K562 (cell line): Measurements from ENCODE around the gene CCDC187. TPM values are rescaled to one million over a fixed set of nuclear protein-coding genes. Genes with fewer than 3 reads are reported as not detected.

Source experiments
- CREM ChIP-seq: IDR thresholded peaks from 2 replicates; pipeline ENCODE4 v1.6.1; 2014; ENCODE audit warnings: antibody characterized with exemption, low read depth
- GATAD2B ChIP-seq: fragments of 450-650 bp; IDR thresholded peaks from 2 replicates; pipeline ENCODE4 v1.6.1; 2017; ENCODE audit warnings: mild to moderate bottlenecking, borderline replicate concordance
- HCFC1 ChIP-seq: IDR thresholded peaks from 2 replicates; pipeline ENCODE4 v1.6.1; 2012; ENCODE audit warnings: low read depth, low read length, improper control_type of control experiment
- HMGN3 ChIP-seq: IDR thresholded peaks from 2 replicates; pipeline ENCODE4 v1.6.1; 2011; ENCODE audit warnings: borderline replicate concordance, low read depth, mild to moderate bottlenecking, mixed read lengths, low read length; ENCODE audit not compliant: insufficient read length; ENCODE audit errors: extremely low read depth
- KAT8 ChIP-seq: fragments of 450-650 bp; IDR thresholded peaks from 2 replicates; pipeline ENCODE4 v1.6.1; 2016; ENCODE audit warnings: low read depth, mild to moderate bottlenecking
- MYC ChIP-seq, 2 experiments: fragments of 250-450 bp in 1 of 2; sonication (Bioruptor Pico) in 1 of 2; IDR thresholded peaks; 2 replicates each; pipeline versions ENCODE4 v1.5.1 to v1.6.1; 2012 to 2021; ENCODE audit warnings: low read depth in 2 of 2, borderline replicate concordance in 1 of 2, improper control_type of control experiment in 1 of 2, low read length in 1 of 2, mild to moderate bottlenecking in 1 of 2, moderate library complexity in 1 of 2
- POLR2A ChIP-seq: fragments of 450-650 bp; conservative IDR thresholded peaks from 2 replicates; pipeline ENCODE4 v1.6.1; 2016
- POLR2AphosphoS5 ChIP-seq: IDR thresholded peaks from 2 replicates; pipeline ENCODE4 v1.6.1; 2011; ENCODE audit warnings: mild to moderate bottlenecking, low read depth, low read length, moderate library complexity; ENCODE audit not compliant: control insufficient read depth, insufficient read depth
- POLR2G ChIP-seq: fragments of 200-400 bp; formaldehyde crosslinking; IDR thresholded peaks from 2 replicates; pipeline ENCODE4 v1.6.1; 2017; ENCODE audit warnings: low read depth, mild to moderate bottlenecking, antibody characterized with exemption, low read length, moderate library complexity
- TEAD1 ChIP-seq, 2 experiments: fragments of 450-650 bp in 1 of 2; sonication (generic) in 1 of 2; formaldehyde crosslinking; IDR thresholded peaks; 2 replicates each; pipeline versions ENCODE4 v1.4.0 to v1.8.0; 2020 to 2022; ENCODE audit warnings: mild to moderate bottlenecking in 2 of 2, missing genetic modification reagents in 1 of 2
- YY1 ChIP-seq, 3 experiments: IDR thresholded peaks; 2 replicates each; pipeline ENCODE4 v1.6.1; 2011; ENCODE audit warnings: low read length in 2 of 3, mild to moderate bottlenecking in 2 of 3, moderate library complexity in 2 of 3, borderline replicate concordance in 1 of 3, control low read depth in 1 of 3, low read depth in 1 of 3; ENCODE audit not compliant: insufficient read depth in 3 of 3, insufficient replicate concordance in 2 of 3, control insufficient read depth in 1 of 3, insufficient read length in 1 of 3; ENCODE audit errors: extremely low read depth in 1 of 3
- ZFX ChIP-seq: sonication (generic); formaldehyde crosslinking; IDR thresholded peaks from 2 replicates; pipeline ENCODE4 v1.8.0; 2022; ENCODE audit warnings: mild to moderate bottlenecking, missing genetic modification reagents, moderate library complexity
- ZNF766 ChIP-seq: fragments of 200-800 bp; sonication (Bioruptor generic); conservative IDR thresholded peaks from 2 replicates; pipeline ENCODE4 v1.6.1; 2016; ENCODE audit warnings: missing genetic modification characterization, missing compliant biosample characterization
- polyA plus RNA-seq, 8 experiments: library from polyadenylated mRNA; depleted of rRNA in 4 of 8; stranded (reverse) in 5 of 8; unstranded in 3 of 8; fragments of >200 nt; fragmentation: Nextera tagmentation in 2 of 8; fragmentation: Illumina TruSeq in 1 of 8; extraction: Ambion mirVana in 2 of 8; extraction: Trizol in 1 of 8; gene quantifications; 2 replicates each; pipeline versions ENCODE4 v1.2.1 to v1.2.3, GENCODE V29; 2011 to 2014; ENCODE audit warnings: inconsistent platforms in 1 of 8, missing spikeins in 1 of 8
- total RNA-seq, 7 experiments: library from RNA; depleted of rRNA in 6 of 7; stranded (reverse); fragments of >200 nt in 6 of 7; fragmentation: Illumina TruSeq in 2 of 7; extraction: Trizol in 2 of 7; gene quantifications; 2 replicates each; pipeline versions ENCODE4 v1.2.1 to v1.2.3, GENCODE V29; 2011 to 2021; ENCODE audit warnings: low replicate concordance in 1 of 7
- TF ChIP-seq, protein P1 (sequence below), 2 experiments: IDR thresholded peaks; 2 replicates each; pipeline ENCODE4 v1.6.1; 2012; ENCODE audit warnings: improper control_type of control experiment in 2 of 2, low read depth in 2 of 2, low read length in 2 of 2, borderline replicate concordance in 1 of 2
- TF ChIP-seq, protein P2 (sequence below): fragments of 250-450 bp; sonication (Bioruptor Pico); IDR thresholded peaks from 2 replicates; pipeline ENCODE4 v1.4.0; 2020; ENCODE audit warnings: mild to moderate bottlenecking
- TF ChIP-seq, protein P3 (sequence below): fragments of 200-800 bp; sonication (Bioruptor generic); IDR thresholded peaks from 2 replicates; pipeline ENCODE4 v1.6.1; 2017; ENCODE audit warnings: missing genetic modification characterization, missing compliant biosample characterization
- TF ChIP-seq, protein P4 (sequence below), 2 experiments: fragments of 200-800 bp in 1 of 2; sonication (Bioruptor generic) in 1 of 2; sonication (generic) in 1 of 2; formaldehyde crosslinking in 1 of 2; IDR thresholded peaks in 1 of 2; conservative IDR thresholded peaks in 1 of 2; 2 replicates each; pipeline versions ENCODE4 v1.5.0 to v1.6.1; 2016 to 2020; ENCODE audit warnings: missing compliant biosample characterization in 1 of 2, missing genetic modification characterization in 1 of 2, missing genetic modification reagents in 1 of 2

Gene CCDC187
- total and polyA plus RNA-seq, 9 of the 15 experiments (the other 6 are each of a cell fraction or from before 2014, with no cell fraction given), result not detected

DNA sequence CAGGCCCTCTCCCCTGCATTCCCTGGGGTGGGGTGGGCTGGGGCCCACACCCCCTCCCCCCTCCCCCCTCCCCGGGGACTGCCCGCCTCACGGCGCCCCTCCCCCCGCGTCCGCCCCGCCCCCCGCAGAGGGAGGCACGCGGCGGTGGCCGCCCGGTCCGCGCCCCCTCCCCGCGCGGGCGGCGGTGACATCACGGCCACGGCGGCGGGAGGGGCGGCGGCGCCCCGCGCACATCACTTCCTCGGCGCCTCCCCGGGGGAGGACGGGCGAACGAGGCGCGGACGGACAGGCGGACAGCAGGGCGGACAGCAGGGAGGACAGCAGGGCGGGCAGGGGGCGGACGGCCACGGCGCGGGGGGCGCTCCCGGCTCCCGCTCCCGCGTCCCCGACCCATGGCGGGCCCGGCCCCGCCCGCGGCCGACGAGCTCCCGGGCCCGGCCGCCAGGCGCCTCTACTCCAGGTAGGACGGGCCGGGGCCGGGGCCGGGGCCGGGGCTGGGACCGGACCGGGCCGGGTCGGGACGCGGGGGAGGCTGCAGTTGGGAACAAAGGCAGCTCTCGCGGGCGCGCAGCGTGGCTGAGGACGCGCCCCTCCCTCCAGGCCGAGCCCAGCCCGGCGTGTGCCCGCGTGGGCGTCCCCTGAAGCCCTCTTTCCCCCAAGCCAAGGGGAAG, 23.5 kb upstream of the CCDC187 start, which contains the start of gene GPSM1 (continued):
- TF ChIP-seq YY1 (IDR thresholded peaks at IDR 0.05; ENCODE audit: borderline replicate concordance in 1 of 3, control insufficient read depth in 1 of 3, extremely low read depth in 1 of 3, insufficient read depth in 3 of 3, insufficient read length in 1 of 3, insufficient replicate concordance in 2 of 3, low read depth in 1 of 3, low read length in 2 of 3) (peak in 2 of 3 experiments; percentile 36 to 48), CREM (peak; percentile 91), ZFX (CRISPR knock-in tag) (peak; percentile 53), POLR2AphosphoS5 (0 out of 2 replicates have a peak, but pooled peaks have one; percentile 26), HMGN3 (peak; percentile 60), POLR2G (peak; percentile 80), KAT8 (no peak), MYC (IDR thresholded peaks at IDR 0.05; ENCODE audit: low read depth, low read length) (peak; percentile 22; the same call in 1 of the 2 replicates), MYC (CRISPR knock-in tag; IDR thresholded peaks at IDR 0.05; ENCODE audit: borderline replicate concordance, low read depth) (no peak), TEAD1 (CRISPR knock-in tag; IDR thresholded peaks at IDR 0.05) (peak in 1 of 2 experiments; percentile 17; a peak in 1 of 4 replicates), ZNF766 (CRISPR knock-in tag) (0 out of 2 replicates have a peak, but pooled peaks have one; percentile 19), HCFC1 (peak; percentile 10; the same call in 1 of the 2 replicates), GATAD2B (peak; percentile 84), POLR2A (no peak)
- TF ChIP-seq, protein P1, sequence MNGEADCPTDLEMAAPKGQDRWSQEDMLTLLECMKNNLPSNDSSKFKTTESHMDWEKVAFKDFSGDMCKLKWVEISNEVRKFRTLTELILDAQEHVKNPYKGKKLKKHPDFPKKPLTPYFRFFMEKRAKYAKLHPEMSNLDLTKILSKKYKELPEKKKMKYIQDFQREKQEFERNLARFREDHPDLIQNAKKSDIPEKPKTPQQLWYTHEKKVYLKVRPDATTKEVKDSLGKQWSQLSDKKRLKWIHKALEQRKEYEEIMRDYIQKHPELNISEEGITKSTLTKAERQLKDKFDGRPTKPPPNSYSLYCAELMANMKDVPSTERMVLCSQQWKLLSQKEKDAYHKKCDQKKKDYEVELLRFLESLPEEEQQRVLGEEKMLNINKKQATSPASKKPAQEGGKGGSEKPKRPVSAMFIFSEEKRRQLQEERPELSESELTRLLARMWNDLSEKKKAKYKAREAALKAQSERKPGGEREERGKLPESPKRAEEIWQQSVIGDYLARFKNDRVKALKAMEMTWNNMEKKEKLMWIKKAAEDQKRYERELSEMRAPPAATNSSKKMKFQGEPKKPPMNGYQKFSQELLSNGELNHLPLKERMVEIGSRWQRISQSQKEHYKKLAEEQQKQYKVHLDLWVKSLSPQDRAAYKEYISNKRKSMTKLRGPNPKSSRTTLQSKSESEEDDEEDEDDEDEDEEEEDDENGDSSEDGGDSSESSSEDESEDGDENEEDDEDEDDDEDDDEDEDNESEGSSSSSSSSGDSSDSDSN (IDR thresholded peaks at IDR 0.05; ENCODE audit: borderline replicate concordance in 1 of 2, low read depth in 2 of 2, low read length in 2 of 2), result 0 out of 4 replicates have a peak, but pooled peaks of 1 of the 2 experiments have one; percentile 34
- TF ChIP-seq, protein P2, sequence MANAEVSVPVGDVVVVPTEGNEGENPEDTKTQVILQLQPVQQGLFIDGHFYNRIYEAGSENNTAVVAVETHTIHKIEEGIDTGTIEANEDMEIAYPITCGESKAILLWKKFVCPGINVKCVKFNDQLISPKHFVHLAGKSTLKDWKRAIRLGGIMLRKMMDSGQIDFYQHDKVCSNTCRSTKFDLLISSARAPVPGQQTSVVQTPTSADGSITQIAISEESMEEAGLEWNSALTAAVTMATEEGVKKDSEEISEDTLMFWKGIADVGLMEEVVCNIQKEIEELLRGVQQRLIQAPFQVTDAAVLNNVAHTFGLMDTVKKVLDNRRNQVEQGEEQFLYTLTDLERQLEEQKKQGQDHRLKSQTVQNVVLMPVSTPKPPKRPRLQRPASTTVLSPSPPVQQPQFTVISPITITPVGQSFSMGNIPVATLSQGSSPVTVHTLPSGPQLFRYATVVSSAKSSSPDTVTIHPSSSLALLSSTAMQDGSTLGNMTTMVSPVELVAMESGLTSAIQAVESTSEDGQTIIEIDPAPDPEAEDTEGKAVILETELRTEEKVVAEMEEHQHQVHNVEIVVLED (CRISPR knock-in tag), result peak; percentile 50; the same call in 1 of the 2 replicates
- TF ChIP-seq, protein P3, sequence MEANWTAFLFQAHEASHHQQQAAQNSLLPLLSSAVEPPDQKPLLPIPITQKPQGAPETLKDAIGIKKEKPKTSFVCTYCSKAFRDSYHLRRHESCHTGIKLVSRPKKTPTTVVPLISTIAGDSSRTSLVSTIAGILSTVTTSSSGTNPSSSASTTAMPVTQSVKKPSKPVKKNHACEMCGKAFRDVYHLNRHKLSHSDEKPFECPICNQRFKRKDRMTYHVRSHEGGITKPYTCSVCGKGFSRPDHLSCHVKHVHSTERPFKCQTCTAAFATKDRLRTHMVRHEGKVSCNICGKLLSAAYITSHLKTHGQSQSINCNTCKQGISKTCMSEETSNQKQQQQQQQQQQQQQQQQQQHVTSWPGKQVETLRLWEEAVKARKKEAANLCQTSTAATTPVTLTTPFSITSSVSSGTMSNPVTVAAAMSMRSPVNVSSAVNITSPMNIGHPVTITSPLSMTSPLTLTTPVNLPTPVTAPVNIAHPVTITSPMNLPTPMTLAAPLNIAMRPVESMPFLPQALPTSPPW (CRISPR knock-in tag), result peak; percentile 96
- TF ChIP-seq, protein P4, sequence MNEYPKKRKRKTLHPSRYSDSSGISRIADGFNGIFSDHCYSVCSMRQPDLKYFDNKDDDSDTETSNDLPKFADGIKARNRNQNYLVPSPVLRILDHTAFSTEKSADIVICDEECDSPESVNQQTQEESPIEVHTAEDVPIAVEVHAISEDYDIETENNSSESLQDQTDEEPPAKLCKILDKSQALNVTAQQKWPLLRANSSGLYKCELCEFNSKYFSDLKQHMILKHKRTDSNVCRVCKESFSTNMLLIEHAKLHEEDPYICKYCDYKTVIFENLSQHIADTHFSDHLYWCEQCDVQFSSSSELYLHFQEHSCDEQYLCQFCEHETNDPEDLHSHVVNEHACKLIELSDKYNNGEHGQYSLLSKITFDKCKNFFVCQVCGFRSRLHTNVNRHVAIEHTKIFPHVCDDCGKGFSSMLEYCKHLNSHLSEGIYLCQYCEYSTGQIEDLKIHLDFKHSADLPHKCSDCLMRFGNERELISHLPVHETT (CRISPR knock-in tag; conservative IDR thresholded peaks at IDR 0.05 in 1 of 2, IDR thresholded peaks at IDR 0.05 in 1 of 2), result 0 out of 4 replicates have a peak, but pooled peaks of 1 of the 2 experiments have one; percentile 49
